ENCODE measurements around the gene FXYD5.
A peak's percentile ranks its signal among the peaks of the same experiment; 100 is the strongest.
"Not testable (repeated sequence)": the region's sequence is repeated elsewhere in the genome, so short reads cannot be mapped to it uniquely, and the experiment has no call there.

FXYD5 gene

GRCh38 chr19:35120492-35120891, 34.0 kb upstream of the FXYD5 start:
- DNase-seq: no peak

- no peak for DNase-seq
Measured at GRCh38 chr19:35120898-35121297, 33.6 kb upstream of the FXYD5 start.

- no peak for DNase-seq
Measured at GRCh38 chr19:35122687-35123551, 31.6 kb upstream of the FXYD5 start.

GRCh38 chr19:35123573-35123972, 31.0 kb upstream of the FXYD5 start:
- no peak for DNase-seq

GRCh38 chr19:35124098-35125060, 30.2 kb upstream of the FXYD5 start:
- DNase-seq: peak; percentile 76

GRCh38 chr19:35125270-35125717, 29.2 kb upstream of the FXYD5 start:
- DNase-seq: no peak

- DNase-seq: no peak
Measured at GRCh38 chr19:35125749-35126623, 28.5 kb upstream of the FXYD5 start.

- DNase-seq: no peak
Measured at GRCh38 chr19:35126624-35126959, 27.9 kb upstream of the FXYD5 start.

- no peak for DNase-seq
Measured at GRCh38 chr19:35127871-35128270, 26.7 kb upstream of the FXYD5 start.

- DNase-seq: no peak
Measured at GRCh38 chr19:35128398-35129057, 26.0 kb upstream of the FXYD5 start.

- not testable (repeated sequence) for DNase-seq
Measured at GRCh38 chr19:35129724-35130274, 24.7 kb upstream of the FXYD5 start.

- DNase-seq: no peak
Measured at GRCh38 chr19:35130761-35131720, 23.5 kb upstream of the FXYD5 start.

GRCh38 chr19:35132254-35132653, 22.3 kb upstream of the FXYD5 start:
- no peak for DNase-seq

GRCh38 chr19:35133826-35134225, 20.7 kb upstream of the FXYD5 start:
- no peak for DNase-seq

GRCh38 chr19:35134601-35135242, 19.8 kb upstream of the FXYD5 start, which contains the start of gene LGI4:
LGI4 (minus strand) TSS chr19:35135059; CDS start chr19:35134680, 379 bp downstream.
- no peak for DNase-seq

- peak; percentile 54 for DNase-seq
Measured at GRCh38 chr19:35135389-35135909, 19.1 kb upstream of the FXYD5 start.

- DNase-seq: no peak
Measured at GRCh38 chr19:35136231-35136630, 18.3 kb upstream of the FXYD5 start.

- no peak for DNase-seq
Measured at GRCh38 chr19:35136977-35137702, 17.4 kb upstream of the FXYD5 start.
